Measurements from ENCODE around the gene IL15RA.
"Not testable (repeated sequence)": the region's sequence is repeated elsewhere in the genome, so short reads cannot be mapped to it uniquely, and the experiment has no call there.

Gene IL15RA

GRCh38 chr10:5921746-5922145 is 55.6 kb downstream of the IL15RA start:
- no peak for DNase-seq (ENCODE audit: low spot score)

GRCh38 chr10:5919568-5919967 is 57.8 kb downstream of the IL15RA start:
- no peak for DNase-seq (ENCODE audit: low spot score)

- DNase-seq (ENCODE audit: low spot score) = no peak
Observed at GRCh38 chr10:5918763-5919162, 58.6 kb downstream of the IL15RA start.

- DNase-seq (ENCODE audit: low spot score) = no peak
Observed at GRCh38 chr10:5917305-5917704, 60.0 kb downstream of the IL15RA start.

GRCh38 chr10:5915451-5915850 is 61.9 kb downstream of the IL15RA start:
- no peak for DNase-seq (ENCODE audit: low spot score)

GRCh38 chr10:5913736-5914135 is 63.6 kb downstream of the IL15RA start:
- peak; percentile 26 for DNase-seq (ENCODE audit: low spot score)

GRCh38 chr10:5911670-5912069 is 65.7 kb downstream of the IL15RA start:
- DNase-seq (ENCODE audit: low spot score) = no peak

- no peak for DNase-seq (ENCODE audit: low spot score)
Observed at GRCh38 chr10:5910323-5911100, 66.8 kb downstream of the IL15RA start.

GRCh38 chr10:5908676-5909075 is 68.7 kb downstream of the IL15RA start:
- not testable (repeated sequence) for DNase-seq (ENCODE audit: low spot score)

- DNase-seq (ENCODE audit: low spot score) = no peak
Observed at GRCh38 chr10:5906651-5907050, 70.7 kb downstream of the IL15RA start.

GRCh38 chr10:5905854-5906507 is 71.4 kb downstream of the IL15RA start:
- no peak for DNase-seq (ENCODE audit: low spot score)

GRCh38 chr10:5904227-5904626 is 73.1 kb downstream of the IL15RA start:
- DNase-seq (ENCODE audit: low spot score) = no peak

GRCh38 chr10:5903563-5903962 is 73.8 kb downstream of the IL15RA start:
- DNase-seq (ENCODE audit: low spot score) = no peak

- DNase-seq (ENCODE audit: low spot score) = no peak
Observed at GRCh38 chr10:5902511-5903274, 74.7 kb downstream of the IL15RA start.
